Endothelial cell (in vitro differentiated cells): ENCODE data around the gene ANAPC5. TPM values are rescaled to one million over a fixed set of nuclear protein-coding genes. Genes with fewer than 3 reads are reported as not detected.
"Not testable (repeated sequence)": the region's sequence is repeated elsewhere in the genome, so short reads cannot be mapped to it uniquely, and the experiment has no call there.

Experiments
- DNase-seq: peaks from one replicate; pipeline ENCODE4 v3.0.0; 2021; ENCODE audit warnings: low spot score
- H3K27ac Mint-ChIP-seq: one replicate; pipeline ENCODE4 v1.8.0; 2021; ENCODE audit warnings: mixed read lengths, inconsistent platforms; ENCODE audit not compliant: unreplicated experiment
- H3K27me3 Mint-ChIP-seq: one replicate; pipeline ENCODE4 v1.8.0; 2021; ENCODE audit warnings: mild to moderate bottlenecking, moderate library complexity, mixed read lengths, inconsistent platforms; ENCODE audit not compliant: unreplicated experiment
- H3K36me3 Mint-ChIP-seq: one replicate; pipeline ENCODE4 v1.8.0; 2021; ENCODE audit warnings: mild to moderate bottlenecking, low read depth, mixed read lengths, inconsistent platforms; ENCODE audit not compliant: unreplicated experiment
- H3K4me1 Mint-ChIP-seq: one replicate; pipeline ENCODE4 v1.8.0; 2021; ENCODE audit warnings: mild to moderate bottlenecking, mixed read lengths, inconsistent platforms; ENCODE audit not compliant: unreplicated experiment
- H3K4me3 Mint-ChIP-seq: one replicate; pipeline ENCODE4 v1.8.0; 2021; ENCODE audit warnings: mild to moderate bottlenecking, mixed read lengths, inconsistent platforms; ENCODE audit not compliant: unreplicated experiment
- H3K9me3 Mint-ChIP-seq: one replicate; pipeline ENCODE4 v1.8.0; 2021; ENCODE audit warnings: mixed read lengths, inconsistent platforms; ENCODE audit not compliant: unreplicated experiment
- CTCF ChIP-seq: fragments of 200-600 bp; sonication (generic); IDR thresholded peaks from one replicate; pipeline ENCODE4 v1.5.0; 2021; ENCODE audit warnings: antibody characterized with exemption; ENCODE audit not compliant: unreplicated experiment
- total RNA-seq: library from RNA; stranded (reverse); fragmentation: NEBNext Ultra II Directional; extraction: Animal tissue kit (Norgen Biotek cat#: 25700); gene quantifications from one replicate; pipeline ENCODE4 v1.2.1, GENCODE V29; 2021; ENCODE audit not compliant: unreplicated experiment

Gene ANAPC5
- total RNA-seq, 1 donor from 2014 or later, result 68.7 TPM

- Mint-ChIP-seq H3K9me3 (no peaks in the 10 kb centered on the region), H3K27ac (peak overlapping the region; percentile 84), H3K4me1 (peaks cover 34% of the 10 kb centered on the region), H3K4me3 (peak overlapping the region; percentile 42), H3K36me3 (peaks cover 12% of the 10 kb centered on the region), H3K27me3 (peaks cover 1% of the 10 kb centered on the region)
- no peak for DNase-seq
- TF ChIP-seq CTCF, result no peak
Measured at GRCh38 chr12:121282072-121282742, 70.0 kb downstream of the ANAPC5 start.

GRCh38 chr12:121281116-121281515 is 71.1 kb downstream of the ANAPC5 start:
- DNase-seq, H3K4me3 Mint-ChIP-seq, H3K27me3 Mint-ChIP-seq, H3K9me3 Mint-ChIP-seq: not testable (repeated sequence)
- peaks cover 16% of the 10 kb centered on the region for H3K36me3 Mint-ChIP-seq
- peaks cover 34% of the 10 kb centered on the region for H3K4me1 Mint-ChIP-seq
- peak overlapping the region; percentile 59 for H3K27ac Mint-ChIP-seq

- H3K27me3 Mint-ChIP-seq, DNase-seq, H3K4me3 Mint-ChIP-seq, H3K9me3 Mint-ChIP-seq: not testable (repeated sequence)
- peaks cover 17% of the 10 kb centered on the region for H3K36me3 Mint-ChIP-seq
- H3K4me1 Mint-ChIP-seq, result peaks cover 34% of the 10 kb centered on the region
- peak overlapping the region; percentile 87 for H3K27ac Mint-ChIP-seq
Measured at GRCh38 chr12:121280531-121280930, 71.7 kb downstream of the ANAPC5 start.

DNA sequence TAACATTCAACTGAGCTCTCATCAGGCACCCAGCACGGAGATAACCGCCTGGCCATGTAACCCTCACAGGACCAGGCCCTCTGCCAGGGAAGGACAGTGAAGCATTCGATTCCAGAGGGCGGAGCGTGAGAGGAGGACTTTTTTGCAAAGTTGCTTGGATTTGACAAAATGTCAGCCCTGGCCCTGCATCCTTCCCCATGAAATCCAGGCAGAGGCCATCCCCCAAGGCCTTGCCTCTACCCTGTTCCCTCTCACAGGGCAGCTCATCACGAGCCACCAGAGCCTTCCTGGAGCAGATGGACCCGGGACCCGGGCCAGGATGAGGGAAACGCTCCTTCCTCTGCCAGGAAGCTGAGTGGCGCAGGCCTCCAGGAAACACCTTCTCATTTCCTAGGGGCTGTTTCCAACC is 72.7 kb downstream of the ANAPC5 start:
- H3K27me3 Mint-ChIP-seq, result no peaks in the 10 kb centered on the region
- H3K9me3 Mint-ChIP-seq, result no peaks in the 10 kb centered on the region
- peaks cover 34% of the 10 kb centered on the region for H3K4me1 Mint-ChIP-seq
- peak; percentile 34 for DNase-seq
- no peak for TF ChIP-seq CTCF
- H3K36me3 Mint-ChIP-seq, result peaks cover 21% of the 10 kb centered on the region
- H3K4me3 Mint-ChIP-seq, result no peak overlapping the region
- H3K27ac Mint-ChIP-seq, result no peak overlapping the region

GRCh38 chr12:121279071-121279375 is 73.2 kb downstream of the ANAPC5 start:
- no peak for TF ChIP-seq CTCF
- Mint-ChIP-seq H3K27ac (peak overlapping the region; percentile 72), H3K4me1 (peaks cover 34% of the 10 kb centered on the region), H3K4me3 (no peak overlapping the region), H3K9me3 (no peaks in the 10 kb centered on the region), H3K27me3 (no peaks in the 10 kb centered on the region), H3K36me3 (peaks cover 21% of the 10 kb centered on the region)
- DNase-seq, result no peak

DNA sequence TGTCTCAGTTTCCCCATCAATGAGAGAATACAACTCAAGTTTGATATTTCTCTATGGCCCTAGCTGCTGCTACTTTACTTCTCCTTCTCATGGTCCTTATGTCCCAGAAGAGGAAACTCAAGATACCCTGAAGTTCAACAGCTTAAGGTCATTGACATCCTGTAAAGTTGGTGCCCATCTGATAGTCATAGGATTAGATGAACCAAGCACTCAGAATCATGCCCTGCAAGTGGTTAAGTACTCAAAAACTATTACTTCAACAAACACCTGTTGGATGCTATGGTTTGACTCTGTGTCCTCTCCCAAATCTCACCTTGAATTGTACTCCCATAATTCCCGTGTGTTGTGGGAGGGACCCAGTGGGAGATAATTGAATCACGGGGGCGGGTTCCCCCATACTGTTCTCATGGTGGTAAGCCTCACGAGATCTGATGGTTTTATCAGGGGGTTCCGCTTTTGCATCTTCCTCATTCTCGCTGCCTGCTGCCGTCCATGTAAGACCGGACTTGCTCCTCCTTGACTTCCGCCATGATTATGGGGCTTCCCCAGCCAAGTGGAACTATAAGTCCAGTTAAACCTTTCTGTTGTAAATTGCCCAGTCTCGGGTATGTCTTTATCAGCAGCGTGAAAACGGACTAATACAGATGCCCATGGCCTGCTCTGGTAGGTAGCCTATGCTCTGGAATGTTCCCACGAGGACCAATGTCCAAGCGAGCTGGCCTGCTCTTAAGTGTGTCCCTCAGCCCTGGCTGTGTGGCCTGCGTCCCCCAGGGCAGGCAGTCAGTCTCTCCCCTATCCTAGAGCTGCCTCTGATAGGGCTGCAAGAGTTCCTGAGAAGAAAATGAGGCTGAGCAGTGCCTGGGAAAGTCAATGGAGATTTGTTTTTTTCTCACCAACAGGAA is 73.8 kb downstream of the ANAPC5 start:
- Mint-ChIP-seq H3K27ac (peak overlapping the region; percentile 72), H3K4me3 (peak overlapping the region; percentile 56), H3K4me1 (peaks cover 34% of the 10 kb centered on the region), H3K27me3 (peaks cover under 1% of the 10 kb centered on the region), H3K36me3 (peaks cover 21% of the 10 kb centered on the region), H3K9me3 (no peaks in the 10 kb centered on the region)
- DNase-seq, result no peak
- TF ChIP-seq CTCF, result no peak
